Colonic mucosa (tissue), 4 donors: ENCODE data around the gene PTBP3. TPM values are rescaled to one million over a fixed set of nuclear protein-coding genes. Genes with fewer than 3 reads are reported as not detected.
"Not testable (repeated sequence)": the region's sequence is repeated elsewhere in the genome, so short reads cannot be mapped to it uniquely, and the experiment has no call there.

Source experiments
- DNase-seq: peaks from one replicate; pipeline ENCODE4 v3.0.0-alpha.2; 2020
- H3K27ac ChIP-seq: fragments of 200-600 bp; one replicate; pipeline ENCODE4 v1.8.0; 2021
- H3K27me3 ChIP-seq: fragments of 200-600 bp; one replicate; pipeline ENCODE4 v1.8.0; 2021
- H3K36me3 ChIP-seq: fragments of 200-600 bp; one replicate; pipeline ENCODE4 v1.8.0; 2021
- H3K4me1 ChIP-seq: fragments of 200-600 bp; one replicate; pipeline ENCODE4 v1.8.0; 2021; ENCODE audit warnings: mild to moderate bottlenecking
- H3K4me3 ChIP-seq: fragments of 200-600 bp; one replicate; pipeline ENCODE4 v1.8.0; 2021
- H3K9ac ChIP-seq, 2 donors: one replicate each; pipeline ENCODE4 v1.7.0; 2013; ENCODE audit warnings: control low read depth in 2 of 2, low read depth in 2 of 2, low read length in 2 of 2
- H3K9me3 ChIP-seq: fragments of 200-600 bp; one replicate; pipeline ENCODE4 v1.8.0; 2021
- CTCF ChIP-seq: fragments of 200-600 bp; IDR thresholded peaks from one replicate; pipeline ENCODE4 v1.8.0; 2022; ENCODE audit warnings: antibody characterized with exemption, mild to moderate bottlenecking
- intact Hi-C: fragments of 100-400 bp; cut with DNase I; formaldehyde crosslinking; loops from one replicate; pipeline ENCODE4 v1.14.1; 2022
- total RNA-seq, 2 donors: library from RNA; stranded (reverse); fragmentation: NEBNext Ultra II Directional in 1 of 2; extraction: Animal tissue kit (Norgen Biotek cat#: 25700) in 1 of 2; gene quantifications; one replicate each; pipeline ENCODE4 v1.2.1, GENCODE V29; 2021
- donor health status: healthy.
- donor health status: DM: no; HTN: no; CAD: no.
- donor health status: DM: no; HTN: no; CAD: no.

Gene PTBP3
- total RNA-seq, 2 donors from 2014 or later, result 137 to 168 TPM

- Histone ChIP-seq H3K27ac (no peak overlapping the region), H3K9me3 (no peaks in the 10 kb centered on the region), H3K4me3 (no peak overlapping the region), H3K27me3 (no peaks in the 10 kb centered on the region), H3K36me3 (no peaks in the 10 kb centered on the region), H3K4me1 (no peaks in the 10 kb centered on the region), H3K9ac (no peak overlapping the region)
- intact Hi-C loops, result no loop called here
- TF ChIP-seq CTCF, result no peak
- no peak for DNase-seq
Measured at GRCh38 chr9:112194969-112195431, 138.4 kb downstream of the PTBP3 start.

GRCh38 chr9:112193572-112194288 lies 139.7 kb downstream of the PTBP3 start:
- Histone ChIP-seq H3K9me3 (no peaks in the 10 kb centered on the region), H3K9ac (no peak overlapping the region), H3K4me1 (no peaks in the 10 kb centered on the region), H3K4me3 (no peak overlapping the region), H3K27me3 (no peaks in the 10 kb centered on the region), H3K36me3 (no peaks in the 10 kb centered on the region), H3K27ac (no peak overlapping the region)
- intact Hi-C loops, result no loop called here
- TF ChIP-seq CTCF, result no peak
- DNase-seq, result no peak

GRCh38 chr9:112190320-112190719 lies 143.1 kb downstream of the PTBP3 start:
- H3K27ac ChIP-seq, H3K9me3 ChIP-seq, DNase-seq, H3K27me3 ChIP-seq, intact Hi-C loops, H3K36me3 ChIP-seq, H3K9ac ChIP-seq, H3K4me3 ChIP-seq, H3K4me1 ChIP-seq: not testable (repeated sequence)

GRCh38 chr9:112188884-112189283 lies 144.5 kb downstream of the PTBP3 start:
- no peak for DNase-seq
- Histone ChIP-seq H3K4me1 (no peaks in the 10 kb centered on the region), H3K36me3 (no peaks in the 10 kb centered on the region), H3K9ac (no peak overlapping the region), H3K27me3 (no peaks in the 10 kb centered on the region), H3K4me3 (no peak overlapping the region), H3K27ac (no peak overlapping the region), H3K9me3 (no peaks in the 10 kb centered on the region)
- intact Hi-C loops, result no loop called here
- no peak for TF ChIP-seq CTCF

GRCh38 chr9:112187404-112187803 lies 146.0 kb downstream of the PTBP3 start:
- Histone ChIP-seq H3K9me3 (no peaks in the 10 kb centered on the region), H3K27ac (no peak overlapping the region), H3K36me3 (no peaks in the 10 kb centered on the region), H3K4me1 (no peaks in the 10 kb centered on the region), H3K9ac (no peak overlapping the region), H3K27me3 (no peaks in the 10 kb centered on the region), H3K4me3 (no peak overlapping the region)
- no peak for DNase-seq
- no peak for TF ChIP-seq CTCF
- intact Hi-C loops, result no loop called here

- Histone ChIP-seq H3K4me1 (no peaks in the 10 kb centered on the region), H3K36me3 (no peaks in the 10 kb centered on the region), H3K27me3 (no peaks in the 10 kb centered on the region), H3K9me3 (no peaks in the 10 kb centered on the region), H3K9ac (no peak overlapping the region), H3K4me3 (no peak overlapping the region), H3K27ac (no peak overlapping the region)
- no peak for TF ChIP-seq CTCF
- intact Hi-C loops, result no loop called here
- DNase-seq, result no peak
Measured at GRCh38 chr9:112186695-112187094, 146.7 kb downstream of the PTBP3 start.
